Measurements from ENCODE around the gene DCTN4. TPM values are rescaled to one million over a fixed set of nuclear protein-coding genes. Genes with fewer than 3 reads are reported as not detected.

DCTN4 gene
- polyA plus RNA-seq, 3 donors = 14.6 to 34.4 (median 16.3) TPM

GRCh38 chr5:150740992-150741391 is 17.8 kb downstream of the DCTN4 start:
- intact Hi-C loops (cut with micrococcal nuclease) = no loop called here
- Histone ChIP-seq H4K20me1 (ENCODE audit: insufficient read depth, low read length) (peaks cover 37% of the 10 kb centered on the region), H3K9me3 (replicated peaks in 1 of 2; ENCODE audit: control insufficient read depth in 1 of 2, insufficient read depth in 1 of 2, low read length in 2 of 2) (no peaks in the 10 kb centered on the region), H3K27me3 (ENCODE audit: control insufficient read depth in 2 of 2, insufficient read depth in 2 of 2, low read length in 2 of 2) (no peaks in the 10 kb centered on the region), H3K36me3 (replicated peaks in 1 of 2; ENCODE audit: control insufficient read depth in 1 of 2, insufficient read depth in 2 of 2, low read length in 2 of 2) (peaks cover 19 to 47% of the 10 kb centered on the region in 2 donors), H2AFZ (ENCODE audit: insufficient read depth, low read depth, low read length, poor library complexity, severe bottlenecking) (no peak overlapping the region), H3K4me3 (replicated peaks in 1 of 3; ENCODE audit: low read depth in 2 of 3, low read length in 3 of 3) (no peak overlapping the region), H3K4me1 (ENCODE audit: control insufficient read depth in 1 of 2, insufficient read depth in 2 of 2, low read length in 2 of 2) (no peaks in the 10 kb centered on the region), H3K9ac (ENCODE audit: insufficient read depth, low read length, poor library complexity, severe bottlenecking) (no peak overlapping the region), H3K79me2 (ENCODE audit: insufficient read depth, low read length) (peaks cover 71% of the 10 kb centered on the region), H3K4me2 (replicated peaks; ENCODE audit: extremely low read depth, low read length, poor library complexity, severe bottlenecking) (no peak overlapping the region), H3K27ac (ENCODE audit: low read depth in 1 of 2, low read length in 2 of 2) (no peak overlapping the region)
- TF ChIP-seq, protein P1, sequence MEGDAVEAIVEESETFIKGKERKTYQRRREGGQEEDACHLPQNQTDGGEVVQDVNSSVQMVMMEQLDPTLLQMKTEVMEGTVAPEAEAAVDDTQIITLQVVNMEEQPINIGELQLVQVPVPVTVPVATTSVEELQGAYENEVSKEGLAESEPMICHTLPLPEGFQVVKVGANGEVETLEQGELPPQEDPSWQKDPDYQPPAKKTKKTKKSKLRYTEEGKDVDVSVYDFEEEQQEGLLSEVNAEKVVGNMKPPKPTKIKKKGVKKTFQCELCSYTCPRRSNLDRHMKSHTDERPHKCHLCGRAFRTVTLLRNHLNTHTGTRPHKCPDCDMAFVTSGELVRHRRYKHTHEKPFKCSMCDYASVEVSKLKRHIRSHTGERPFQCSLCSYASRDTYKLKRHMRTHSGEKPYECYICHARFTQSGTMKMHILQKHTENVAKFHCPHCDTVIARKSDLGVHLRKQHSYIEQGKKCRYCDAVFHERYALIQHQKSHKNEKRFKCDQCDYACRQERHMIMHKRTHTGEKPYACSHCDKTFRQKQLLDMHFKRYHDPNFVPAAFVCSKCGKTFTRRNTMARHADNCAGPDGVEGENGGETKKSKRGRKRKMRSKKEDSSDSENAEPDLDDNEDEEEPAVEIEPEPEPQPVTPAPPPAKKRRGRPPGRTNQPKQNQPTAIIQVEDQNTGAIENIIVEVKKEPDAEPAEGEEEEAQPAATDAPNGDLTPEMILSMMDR (IDR thresholded peaks at IDR 0.05) = no peak
- H3K4me3 Mint-ChIP-seq = no peak overlapping the region
- no peak overlapping the region for H3K27ac Mint-ChIP-seq
- H3K36me3 Mint-ChIP-seq = peaks cover 59 to 80% of the 10 kb centered on the region in 2 donors
- DNase-seq = no peak
- H3K9me3 Mint-ChIP-seq = peaks cover 0 to 3% (median 0%) of the 10 kb centered on the region in 7 donors
- peaks cover 39% of the 10 kb centered on the region for H3K4me1 Mint-ChIP-seq
- H3K27me3 Mint-ChIP-seq (ENCODE audit: low read depth in 3 of 3) = no peaks in the 10 kb centered on the region

GRCh38 chr5:150738862-150739261 is 20.0 kb downstream of the DCTN4 start:
- peaks cover 47% of the 10 kb centered on the region for H3K4me1 Mint-ChIP-seq
- H3K27ac Mint-ChIP-seq = peak overlapping the region in 2 of 7 donors; percentile 9 to 68

More at GRCh38 chr5:150738862-150739261, 20.0 kb downstream of the DCTN4 start:
- TF ChIP-seq, protein P1 (IDR thresholded peaks at IDR 0.05) = no peak
- peaks cover 37% of the 10 kb centered on the region for H4K20me1 ChIP-seq (ENCODE audit: insufficient read depth, low read length)
- no peaks in the 10 kb centered on the region for H3K9me3 ChIP-seq (replicated peaks in 1 of 2; ENCODE audit: control insufficient read depth in 1 of 2, insufficient read depth in 1 of 2, low read length in 2 of 2)
- H3K9ac ChIP-seq (ENCODE audit: insufficient read depth, low read length, poor library complexity, severe bottlenecking) = no peak overlapping the region
- peaks cover 17 to 19% of the 10 kb centered on the region in 2 donors for H3K4me1 ChIP-seq (ENCODE audit: control insufficient read depth in 1 of 2, insufficient read depth in 2 of 2, low read length in 2 of 2)
- H3K4me2 ChIP-seq (replicated peaks; ENCODE audit: extremely low read depth, low read length, poor library complexity, severe bottlenecking) = no peak overlapping the region
- no peaks in the 10 kb centered on the region for H3K27me3 ChIP-seq (ENCODE audit: control insufficient read depth in 2 of 2, insufficient read depth in 2 of 2, low read length in 2 of 2)
- H2AFZ ChIP-seq (ENCODE audit: insufficient read depth, low read depth, low read length, poor library complexity, severe bottlenecking) = no peak overlapping the region
- H3K36me3 ChIP-seq (replicated peaks in 1 of 2; ENCODE audit: control insufficient read depth in 1 of 2, insufficient read depth in 2 of 2, low read length in 2 of 2) = peaks cover 19 to 47% of the 10 kb centered on the region in 2 donors
- intact Hi-C loops (cut with micrococcal nuclease) = loop anchor here (5.0 kb wide), 2 partner anchors 38 to 43 kb away; partner anchors contain the start of gene SMIM3 (in 1 of the 2)
- Mint-ChIP-seq H3K36me3 (peaks cover 60 to 81% of the 10 kb centered on the region in 2 donors), H3K9me3 (peaks cover 0 to 3% (median 0%) of the 10 kb centered on the region in 7 donors), H3K27me3 (ENCODE audit: low read depth in 3 of 3) (no peaks in the 10 kb centered on the region), H3K4me3 (no peak overlapping the region)
- peaks cover 89% of the 10 kb centered on the region for H3K79me2 ChIP-seq (ENCODE audit: insufficient read depth, low read length)
- H3K27ac ChIP-seq (ENCODE audit: low read depth in 1 of 2, low read length in 2 of 2) = peak overlapping the region in 1 of 2 donors; percentile 46
- no peak overlapping the region for H3K4me3 ChIP-seq (replicated peaks in 1 of 3; ENCODE audit: low read depth in 2 of 3, low read length in 3 of 3)
- WGBS (ENCODE audit: insufficient coverage) = no CpG with 5 or more reads among the region's 7 CpGs
- no peak for DNase-seq

Measured in CD14-positive monocyte (primary cell).